Measurements from ENCODE around the gene EGFL7. TPM values are rescaled to one million over a fixed set of nuclear protein-coding genes. Genes with fewer than 3 reads are reported as not detected.
"Not testable (repeated sequence)": the region's sequence is repeated elsewhere in the genome, so short reads cannot be mapped to it uniquely, and the experiment has no call there.

Gene EGFL7
- total RNA-seq, 3 donors from 2014 or later (not counting 1 experiment from before 2014, with no cell fraction given) = 0.28 to 0.47 (median 0.29) TPM

- H3K27ac ChIP-seq (ENCODE audit: low read length) = no peak overlapping the region
- TF ChIP-seq, protein P1, sequence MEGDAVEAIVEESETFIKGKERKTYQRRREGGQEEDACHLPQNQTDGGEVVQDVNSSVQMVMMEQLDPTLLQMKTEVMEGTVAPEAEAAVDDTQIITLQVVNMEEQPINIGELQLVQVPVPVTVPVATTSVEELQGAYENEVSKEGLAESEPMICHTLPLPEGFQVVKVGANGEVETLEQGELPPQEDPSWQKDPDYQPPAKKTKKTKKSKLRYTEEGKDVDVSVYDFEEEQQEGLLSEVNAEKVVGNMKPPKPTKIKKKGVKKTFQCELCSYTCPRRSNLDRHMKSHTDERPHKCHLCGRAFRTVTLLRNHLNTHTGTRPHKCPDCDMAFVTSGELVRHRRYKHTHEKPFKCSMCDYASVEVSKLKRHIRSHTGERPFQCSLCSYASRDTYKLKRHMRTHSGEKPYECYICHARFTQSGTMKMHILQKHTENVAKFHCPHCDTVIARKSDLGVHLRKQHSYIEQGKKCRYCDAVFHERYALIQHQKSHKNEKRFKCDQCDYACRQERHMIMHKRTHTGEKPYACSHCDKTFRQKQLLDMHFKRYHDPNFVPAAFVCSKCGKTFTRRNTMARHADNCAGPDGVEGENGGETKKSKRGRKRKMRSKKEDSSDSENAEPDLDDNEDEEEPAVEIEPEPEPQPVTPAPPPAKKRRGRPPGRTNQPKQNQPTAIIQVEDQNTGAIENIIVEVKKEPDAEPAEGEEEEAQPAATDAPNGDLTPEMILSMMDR (IDR thresholded peaks at IDR 0.05) = peak; percentile 72
- intact Hi-C loops (cut with micrococcal nuclease) = loop anchor here (2.0 to 5.0 kb wide), 2 partner anchors 98 to 213 kb away; partner anchors contain the start of gene AJM1
- H3K4me1 ChIP-seq (ENCODE audit: control insufficient read depth, insufficient read depth, low read length) = peaks cover 64% of the 10 kb centered on the region
- H3K9me3 Mint-ChIP-seq = no peaks in the 10 kb centered on the region
- H3K4me1 Mint-ChIP-seq = peaks cover 0 to 14% of the 10 kb centered on the region in 2 donors
- H3K36me3 Mint-ChIP-seq = no peaks in the 10 kb centered on the region
- no peak overlapping the region for H3K4me3 ChIP-seq (ENCODE audit: low read length)
- H3K9me3 ChIP-seq (ENCODE audit: control insufficient read depth, insufficient read depth, low read length) = no peaks in the 10 kb centered on the region
- H3K27me3 ChIP-seq (ENCODE audit: control insufficient read depth, insufficient read depth, low read length) = no peaks in the 10 kb centered on the region
- no peak overlapping the region for H3K4me3 Mint-ChIP-seq
- 40% methylated on average over 13 of the region's 19 CpGs for WGBS (ENCODE audit: insufficient coverage)
- no peaks in the 10 kb centered on the region for H3K36me3 ChIP-seq (ENCODE audit: control insufficient read depth, insufficient read depth, low read length)
- peak; percentile 74 to 88 (median 75) for ATAC-seq
- H3K27me3 Mint-ChIP-seq (ENCODE audit: low read depth in 2 of 2) = peaks cover 0 to 5% of the 10 kb centered on the region in 2 donors
- H3K27ac Mint-ChIP-seq = peak overlapping the region in 1 of 2 donors; percentile 51
- peak; percentile 75 to 77 for DNase-seq
Measured at GRCh38 chr9:136629879-136630661, 32.6 kb upstream of the EGFL7 start.

DNA sequence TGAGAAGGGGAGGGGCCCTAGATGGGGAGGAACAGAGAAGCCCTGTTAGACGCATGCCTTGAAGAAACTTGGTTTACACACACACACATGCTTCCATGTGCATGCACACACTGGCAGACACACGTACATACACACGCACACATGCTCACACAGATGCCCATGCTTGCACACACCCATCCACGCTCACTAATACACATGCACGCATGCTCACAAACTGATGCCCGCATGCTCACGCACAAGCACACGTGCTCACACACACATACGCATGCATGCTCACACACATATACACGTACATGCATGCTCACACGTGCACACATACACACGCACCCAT, 32.1 kb upstream of the EGFL7 start:
- Mint-ChIP-seq H3K9me3 (no peaks in the 10 kb centered on the region), H3K27ac (peak overlapping the region in 1 of 2 donors; percentile 51), H3K36me3 (no peaks in the 10 kb centered on the region), H3K27me3 (ENCODE audit: low read depth in 2 of 2) (peaks cover 0 to 5% of the 10 kb centered on the region in 2 donors), H3K4me1 (peaks cover 0 to 10% of the 10 kb centered on the region in 2 donors), H3K4me3 (no peak overlapping the region)
- no peak overlapping the region for H3K27ac ChIP-seq (ENCODE audit: low read length)
- intact Hi-C loops (cut with micrococcal nuclease) = loop anchor here (2.0 to 5.0 kb wide), 2 partner anchors 98 to 212 kb away; partner anchors contain the start of gene AJM1
- H3K9me3 ChIP-seq (ENCODE audit: control insufficient read depth, insufficient read depth, low read length) = no peaks in the 10 kb centered on the region
- TF ChIP-seq, protein P1 (IDR thresholded peaks at IDR 0.05) = peak; percentile 21
- no peaks in the 10 kb centered on the region for H3K27me3 ChIP-seq (ENCODE audit: control insufficient read depth, insufficient read depth, low read length)
- H3K4me1 ChIP-seq (ENCODE audit: control insufficient read depth, insufficient read depth, low read length) = peaks cover 58% of the 10 kb centered on the region
- ATAC-seq = no peak
- 71% methylated on average over 12 of the region's 12 CpGs for WGBS (ENCODE audit: insufficient coverage)
- H3K4me3 ChIP-seq (ENCODE audit: low read length) = no peak overlapping the region
- H3K36me3 ChIP-seq (ENCODE audit: control insufficient read depth, insufficient read depth, low read length) = no peaks in the 10 kb centered on the region
- DNase-seq = no peak

- Histone ChIP-seq H3K27me3 (ENCODE audit: control insufficient read depth, insufficient read depth, low read length) (no peaks in the 10 kb centered on the region), H3K9me3 (ENCODE audit: control insufficient read depth, insufficient read depth, low read length) (no peaks in the 10 kb centered on the region), H3K27ac (ENCODE audit: low read length) (peak overlapping the region; percentile 31), H3K4me1 (ENCODE audit: control insufficient read depth, insufficient read depth, low read length) (peaks cover 58% of the 10 kb centered on the region), H3K36me3 (ENCODE audit: control insufficient read depth, insufficient read depth, low read length) (no peaks in the 10 kb centered on the region), H3K4me3 (ENCODE audit: low read length) (no peak overlapping the region)
- Mint-ChIP-seq H3K36me3 (no peaks in the 10 kb centered on the region), H3K9me3 (no peaks in the 10 kb centered on the region), H3K4me3 (no peak overlapping the region), H3K27ac (no peak overlapping the region), H3K27me3 (ENCODE audit: low read depth in 2 of 2) (peaks cover 0 to 5% of the 10 kb centered on the region in 2 donors), H3K4me1 (peaks cover 0 to 7% of the 10 kb centered on the region in 2 donors)
- TF ChIP-seq, protein P1 (IDR thresholded peaks at IDR 0.05) = peak; percentile 57
- intact Hi-C loops (cut with micrococcal nuclease) = loop anchor here (1.0 to 5.0 kb wide), 3 partner anchors 99 to 211 kb away; partner anchors contain the start of gene AJM1
- DNase-seq = peak; percentile 66 to 91
- peak; percentile 79 to 91 (median 89) for ATAC-seq
- 55% methylated on average over 31 of the region's 31 CpGs for WGBS (ENCODE audit: insufficient coverage)
Measured at GRCh38 chr9:136631038-136632000, 31.4 kb upstream of the EGFL7 start.

- not testable (repeated sequence) for H3K36me3 ChIP-seq (ENCODE audit: control insufficient read depth, insufficient read depth, low read length); H3K4me3 Mint-ChIP-seq; H3K27ac ChIP-seq (ENCODE audit: low read length); H3K4me1 Mint-ChIP-seq; H3K27me3 Mint-ChIP-seq (ENCODE audit: low read depth in 2 of 2); H3K36me3 Mint-ChIP-seq; H3K9me3 ChIP-seq (ENCODE audit: control insufficient read depth, insufficient read depth, low read length); H3K9me3 Mint-ChIP-seq; H3K4me3 ChIP-seq (ENCODE audit: low read length); H3K27ac Mint-ChIP-seq; H3K27me3 ChIP-seq (ENCODE audit: control insufficient read depth, insufficient read depth, low read length)
- WGBS (ENCODE audit: insufficient coverage) = 40% methylated on average over 1 of the region's 13 CpGs
- ATAC-seq (peak in 1 of 3 donors; percentile 26), DNase-seq (peak in 1 of 2 donors; percentile 47)
- intact Hi-C loops (cut with micrococcal nuclease) = loop anchor here (5.0 kb wide), 1 partner anchor 100 kb away; no protein-coding TSS in a partner anchor
- peaks cover 52% of the 10 kb centered on the region for H3K4me1 ChIP-seq (ENCODE audit: control insufficient read depth, insufficient read depth, low read length)
Measured at GRCh38 chr9:136632072-136632471, 30.6 kb upstream of the EGFL7 start.

- intact Hi-C loops (cut with micrococcal nuclease) = loop anchor here (5.0 kb wide), 1 partner anchor 100 kb away; no protein-coding TSS in a partner anchor
Measured at GRCh38 chr9:136632491-136633106, 30.1 kb upstream of the EGFL7 start.

More at GRCh38 chr9:136632491-136633106, 30.1 kb upstream of the EGFL7 start:
- H3K36me3 Mint-ChIP-seq; H3K9me3 ChIP-seq (ENCODE audit: control insufficient read depth, insufficient read depth, low read length); H3K27me3 ChIP-seq (ENCODE audit: control insufficient read depth, insufficient read depth, low read length); H3K9me3 Mint-ChIP-seq; H3K4me3 Mint-ChIP-seq; ATAC-seq; H3K36me3 ChIP-seq (ENCODE audit: control insufficient read depth, insufficient read depth, low read length); H3K4me1 Mint-ChIP-seq; H3K27me3 Mint-ChIP-seq (ENCODE audit: low read depth in 2 of 2); H3K4me3 ChIP-seq (ENCODE audit: low read length); H3K27ac Mint-ChIP-seq: not testable (repeated sequence)
- H3K4me1 ChIP-seq (ENCODE audit: control insufficient read depth, insufficient read depth, low read length) = peaks cover 49% of the 10 kb centered on the region
- WGBS (ENCODE audit: insufficient coverage) = 43% methylated on average over 16 of the region's 36 CpGs
- peak in 1 of 2 donors; percentile 39 for DNase-seq
- peak overlapping the region; percentile 47 for H3K27ac ChIP-seq (ENCODE audit: low read length)
